ENCODE measurements around the gene DTX4. TPM values are rescaled to one million over a fixed set of nuclear protein-coding genes. Genes with fewer than 3 reads are reported as not detected.

The DTX4 gene
- total and polyA plus RNA-seq, 5 donors = 0.70 to 3.4 (median 1.6) TPM

GRCh38 chr11:59221441-59221840, 49.5 kb downstream of the DTX4 start:
- Histone ChIP-seq H3K4me1 (ENCODE audit: control insufficient read depth, insufficient read depth, low read length) (peaks cover 7% of the 10 kb centered on the region), H3K27ac (ENCODE audit: low read length) (no peak overlapping the region), H3K9me3 (ENCODE audit: control insufficient read depth, low read length) (no peaks in the 10 kb centered on the region), H3K4me3 (ENCODE audit: low read length) (no peak overlapping the region), H3K27me3 (ENCODE audit: control insufficient read depth, insufficient read depth) (no peaks in the 10 kb centered on the region)
- intact Hi-C loops (cut with DNase I) = no loop called here
- 51% methylated on average over 4 of the region's 4 CpGs for WGBS
- no peak for DNase-seq
- ATAC-seq = no peak

- Histone ChIP-seq H3K27ac (ENCODE audit: low read length) (no peak overlapping the region), H3K4me1 (ENCODE audit: control insufficient read depth, insufficient read depth, low read length) (peaks cover 7% of the 10 kb centered on the region)
Observed at GRCh38 chr11:59222464-59223060, 50.6 kb downstream of the DTX4 start.

GRCh38 chr11:59223177-59223576, 51.2 kb downstream of the DTX4 start:
- H3K4me1 ChIP-seq (ENCODE audit: control insufficient read depth, insufficient read depth, low read length) = peaks cover 7% of the 10 kb centered on the region
- no peaks in the 10 kb centered on the region for H3K27me3 ChIP-seq (ENCODE audit: control insufficient read depth, insufficient read depth)
- intact Hi-C loops (cut with DNase I) = no loop called here
- H3K4me3 ChIP-seq (ENCODE audit: low read length) = no peak overlapping the region
- 100% methylated on average over 1 of the region's 1 CpG for WGBS
- peak overlapping the region; percentile 52 for H3K27ac ChIP-seq (ENCODE audit: low read length)
- DNase-seq (no peak), ATAC-seq (no peak)
- H3K9me3 ChIP-seq (ENCODE audit: control insufficient read depth, low read length) = no peaks in the 10 kb centered on the region

More at GRCh38 chr11:59222464-59223060, 50.6 kb downstream of the DTX4 start:
- intact Hi-C loops (cut with DNase I) = no loop called here
- Histone ChIP-seq H3K9me3 (ENCODE audit: control insufficient read depth, low read length) (no peaks in the 10 kb centered on the region), H3K27me3 (ENCODE audit: control insufficient read depth, insufficient read depth) (no peaks in the 10 kb centered on the region), H3K4me3 (ENCODE audit: low read length) (no peak overlapping the region)
- WGBS = 74% methylated on average over 2 of the region's 2 CpGs
- ATAC-seq (peak in 1 of 2 donors; percentile 48), DNase-seq (no peak)

- H3K4me3 ChIP-seq (ENCODE audit: low read length) = no peak overlapping the region
- no peak for ATAC-seq
- no peaks in the 10 kb centered on the region for H3K27me3 ChIP-seq (ENCODE audit: control insufficient read depth, insufficient read depth)
- intact Hi-C loops (cut with DNase I) = no loop called here
- no peak for DNase-seq
- 45% methylated on average over 2 of the region's 2 CpGs for WGBS
- peaks cover 7% of the 10 kb centered on the region for H3K4me1 ChIP-seq (ENCODE audit: control insufficient read depth, insufficient read depth, low read length)
- peak overlapping the region; percentile 64 for H3K27ac ChIP-seq (ENCODE audit: low read length)
- H3K9me3 ChIP-seq (ENCODE audit: control insufficient read depth, low read length) = no peaks in the 10 kb centered on the region
Observed at GRCh38 chr11:59223611-59224010, 51.7 kb downstream of the DTX4 start.

- peak; percentile 73 to 80 for ATAC-seq
- H3K27me3 ChIP-seq (ENCODE audit: control insufficient read depth, insufficient read depth) = no peaks in the 10 kb centered on the region
- peak in 1 of 3 donors; percentile 42 for DNase-seq
- H3K4me1 ChIP-seq (ENCODE audit: control insufficient read depth, insufficient read depth, low read length) = peaks cover 7% of the 10 kb centered on the region
- H3K4me3 ChIP-seq (ENCODE audit: low read length) = no peak overlapping the region
- 20% methylated on average over 4 of the region's 4 CpGs for WGBS
- intact Hi-C loops (cut with DNase I) = no loop called here
- no peaks in the 10 kb centered on the region for H3K9me3 ChIP-seq (ENCODE audit: control insufficient read depth, low read length)
- H3K27ac ChIP-seq (ENCODE audit: low read length) = peak overlapping the region; percentile 72
Observed at GRCh38 chr11:59224351-59224928, 52.5 kb downstream of the DTX4 start.

- Histone ChIP-seq H3K4me3 (ENCODE audit: low read length) (no peak overlapping the region), H3K27ac (ENCODE audit: low read length) (peak overlapping the region; percentile 45), H3K9me3 (ENCODE audit: control insufficient read depth, low read length) (no peaks in the 10 kb centered on the region), H3K4me1 (ENCODE audit: control insufficient read depth, insufficient read depth, low read length) (peaks cover 7% of the 10 kb centered on the region), H3K27me3 (ENCODE audit: control insufficient read depth, insufficient read depth) (no peaks in the 10 kb centered on the region)
- DNase-seq (no peak), ATAC-seq (no peak)
- intact Hi-C loops (cut with DNase I) = no loop called here
- 76% methylated on average over 1 of the region's 1 CpG for WGBS
Observed at GRCh38 chr11:59225017-59225416, 53.1 kb downstream of the DTX4 start.

- DNase-seq (no peak), ATAC-seq (no peak)
- intact Hi-C loops (cut with DNase I) = no loop called here
- Histone ChIP-seq H3K9me3 (ENCODE audit: control insufficient read depth, low read length) (no peaks in the 10 kb centered on the region), H3K27ac (ENCODE audit: low read length) (no peak overlapping the region), H3K4me1 (ENCODE audit: control insufficient read depth, insufficient read depth, low read length) (peaks cover 7% of the 10 kb centered on the region), H3K4me3 (ENCODE audit: low read length) (no peak overlapping the region), H3K27me3 (ENCODE audit: control insufficient read depth, insufficient read depth) (no peaks in the 10 kb centered on the region)
- WGBS = 47% methylated on average over 2 of the region's 2 CpGs
Observed at GRCh38 chr11:59226396-59226795, 54.5 kb downstream of the DTX4 start.

- H3K4me1 ChIP-seq (ENCODE audit: control insufficient read depth, insufficient read depth, low read length) = no peaks in the 10 kb centered on the region
- intact Hi-C loops (cut with DNase I) = no loop called here
- no peak overlapping the region for H3K27ac ChIP-seq (ENCODE audit: low read length)
- no peak overlapping the region for H3K4me3 ChIP-seq (ENCODE audit: low read length)
- H3K27me3 ChIP-seq (ENCODE audit: control insufficient read depth, insufficient read depth) = no peaks in the 10 kb centered on the region
- no peaks in the 10 kb centered on the region for H3K9me3 ChIP-seq (ENCODE audit: control insufficient read depth, low read length)
- ATAC-seq = no peak
- DNase-seq = no peak
Observed at GRCh38 chr11:59240322-59240721, 68.4 kb downstream of the DTX4 start.

GRCh38 chr11:59243633-59244032, 71.7 kb downstream of the DTX4 start:
- 74% methylated on average over 1 of the region's 1 CpG for WGBS
- Histone ChIP-seq H3K27ac (ENCODE audit: low read length) (no peak overlapping the region), H3K27me3 (ENCODE audit: control insufficient read depth, insufficient read depth) (no peaks in the 10 kb centered on the region), H3K9me3 (ENCODE audit: control insufficient read depth, low read length) (no peaks in the 10 kb centered on the region), H3K4me3 (ENCODE audit: low read length) (no peak overlapping the region), H3K4me1 (ENCODE audit: control insufficient read depth, insufficient read depth, low read length) (peaks cover 5% of the 10 kb centered on the region)
- intact Hi-C loops (cut with DNase I) = no loop called here
- ATAC-seq (no peak), DNase-seq (no peak)

- no peaks in the 10 kb centered on the region for H3K9me3 ChIP-seq (ENCODE audit: control insufficient read depth, low read length)
- peak; percentile 80 to 88 for ATAC-seq
- no peak overlapping the region for H3K4me3 ChIP-seq (ENCODE audit: low read length)
- H3K4me1 ChIP-seq (ENCODE audit: control insufficient read depth, insufficient read depth, low read length) = peaks cover 5% of the 10 kb centered on the region
- 15% methylated on average over 2 of the region's 2 CpGs for WGBS
- DNase-seq = peak; percentile 64 to 81 (median 64)
- no peaks in the 10 kb centered on the region for H3K27me3 ChIP-seq (ENCODE audit: control insufficient read depth, insufficient read depth)
- H3K27ac ChIP-seq (ENCODE audit: low read length) = no peak overlapping the region
- intact Hi-C loops (cut with DNase I) = no loop called here
Observed at GRCh38 chr11:59247531-59248227, 75.7 kb downstream of the DTX4 start.

- no peak overlapping the region for H3K4me3 ChIP-seq (ENCODE audit: low read length)
- intact Hi-C loops (cut with DNase I) = no loop called here
- H3K27me3 ChIP-seq (ENCODE audit: control insufficient read depth, insufficient read depth) = no peaks in the 10 kb centered on the region
- H3K4me1 ChIP-seq (ENCODE audit: control insufficient read depth, insufficient read depth, low read length) = peaks cover 5% of the 10 kb centered on the region
- DNase-seq (no peak), ATAC-seq (no peak)
- WGBS = 89% methylated on average over 7 of the region's 7 CpGs
- no peak overlapping the region for H3K27ac ChIP-seq (ENCODE audit: low read length)
- H3K9me3 ChIP-seq (ENCODE audit: control insufficient read depth, low read length) = no peaks in the 10 kb centered on the region
Observed at GRCh38 chr11:59249535-59249934, 77.6 kb downstream of the DTX4 start.

Measured in right cardiac atrium (tissue), 5 donors.